ENCODE data around the gene BRF1. TPM values are rescaled to one million over a fixed set of nuclear protein-coding genes. Genes with fewer than 3 reads are reported as not detected.
A peak's percentile ranks its signal among the peaks of the same experiment; 100 is the strongest.

The BRF1 gene
- total and polyA plus RNA-seq, 9 donors, result 20.4 to 47.3 (median 37.1) TPM

DNA sequence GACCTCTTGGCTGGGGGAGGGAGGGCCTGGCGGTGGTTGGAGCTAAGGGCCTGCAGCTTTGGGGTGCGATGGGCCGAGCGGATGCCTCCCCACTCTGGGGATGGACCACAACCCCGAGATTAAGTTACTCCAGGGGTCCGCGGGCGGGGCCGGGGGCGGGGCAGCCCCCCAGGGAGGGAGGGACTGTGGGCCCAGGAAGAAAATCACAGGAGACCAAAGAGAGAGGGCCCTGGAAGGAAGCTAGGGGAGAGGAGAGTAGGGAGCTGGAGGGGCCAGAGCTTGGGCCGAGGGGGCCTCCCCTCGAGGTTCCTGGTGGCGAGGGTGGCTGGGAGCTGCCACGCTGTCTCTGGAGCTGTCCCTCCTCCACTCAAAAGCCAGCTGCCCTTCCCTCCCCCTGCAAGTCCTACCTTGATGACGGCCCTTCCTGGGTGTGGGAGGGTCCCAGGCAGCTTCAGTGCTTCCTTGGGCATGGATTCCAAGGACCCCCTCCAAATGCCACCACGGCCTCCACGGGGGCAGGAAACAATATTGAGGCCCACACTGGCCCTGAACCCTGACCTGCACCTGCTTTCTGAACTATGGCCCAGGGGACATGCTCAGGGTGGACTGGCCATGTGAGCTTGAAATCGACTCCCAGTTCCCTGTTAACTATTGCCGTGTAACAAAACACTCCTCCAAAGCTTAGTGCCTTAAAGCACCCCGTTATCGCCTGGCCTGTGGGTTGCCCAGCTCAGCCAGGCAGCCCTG lies 119.1 kb downstream of the BRF1 start:
- Histone ChIP-seq H3K36me3 (no peaks in the 10 kb centered on the region), H3K4me1 (ENCODE audit: insufficient read depth) (peaks cover 2% of the 10 kb centered on the region), H3K27me3 (no peaks in the 10 kb centered on the region), H3K9me3 (no peaks in the 10 kb centered on the region), H3K4me3 (peak overlapping the region; percentile 47), H3K27ac (no peak overlapping the region)
- 35 to 40% (median 39%) methylated on average over 19 to 21 of the region's 21 CpGs for WGBS, 3 donors
- intact Hi-C loops (cut with DNase I), result no loop called here
- TF ChIP-seq EP300 (IDR thresholded peaks at IDR 0.05), result no peak
- no peak for TF ChIP-seq POLR2A (IDR thresholded peaks at IDR 0.05)
- TF ChIP-seq, protein P1, sequence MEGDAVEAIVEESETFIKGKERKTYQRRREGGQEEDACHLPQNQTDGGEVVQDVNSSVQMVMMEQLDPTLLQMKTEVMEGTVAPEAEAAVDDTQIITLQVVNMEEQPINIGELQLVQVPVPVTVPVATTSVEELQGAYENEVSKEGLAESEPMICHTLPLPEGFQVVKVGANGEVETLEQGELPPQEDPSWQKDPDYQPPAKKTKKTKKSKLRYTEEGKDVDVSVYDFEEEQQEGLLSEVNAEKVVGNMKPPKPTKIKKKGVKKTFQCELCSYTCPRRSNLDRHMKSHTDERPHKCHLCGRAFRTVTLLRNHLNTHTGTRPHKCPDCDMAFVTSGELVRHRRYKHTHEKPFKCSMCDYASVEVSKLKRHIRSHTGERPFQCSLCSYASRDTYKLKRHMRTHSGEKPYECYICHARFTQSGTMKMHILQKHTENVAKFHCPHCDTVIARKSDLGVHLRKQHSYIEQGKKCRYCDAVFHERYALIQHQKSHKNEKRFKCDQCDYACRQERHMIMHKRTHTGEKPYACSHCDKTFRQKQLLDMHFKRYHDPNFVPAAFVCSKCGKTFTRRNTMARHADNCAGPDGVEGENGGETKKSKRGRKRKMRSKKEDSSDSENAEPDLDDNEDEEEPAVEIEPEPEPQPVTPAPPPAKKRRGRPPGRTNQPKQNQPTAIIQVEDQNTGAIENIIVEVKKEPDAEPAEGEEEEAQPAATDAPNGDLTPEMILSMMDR (IDR thresholded peaks at IDR 0.05), result no peak
- DNase-seq, result no peak

DNA sequence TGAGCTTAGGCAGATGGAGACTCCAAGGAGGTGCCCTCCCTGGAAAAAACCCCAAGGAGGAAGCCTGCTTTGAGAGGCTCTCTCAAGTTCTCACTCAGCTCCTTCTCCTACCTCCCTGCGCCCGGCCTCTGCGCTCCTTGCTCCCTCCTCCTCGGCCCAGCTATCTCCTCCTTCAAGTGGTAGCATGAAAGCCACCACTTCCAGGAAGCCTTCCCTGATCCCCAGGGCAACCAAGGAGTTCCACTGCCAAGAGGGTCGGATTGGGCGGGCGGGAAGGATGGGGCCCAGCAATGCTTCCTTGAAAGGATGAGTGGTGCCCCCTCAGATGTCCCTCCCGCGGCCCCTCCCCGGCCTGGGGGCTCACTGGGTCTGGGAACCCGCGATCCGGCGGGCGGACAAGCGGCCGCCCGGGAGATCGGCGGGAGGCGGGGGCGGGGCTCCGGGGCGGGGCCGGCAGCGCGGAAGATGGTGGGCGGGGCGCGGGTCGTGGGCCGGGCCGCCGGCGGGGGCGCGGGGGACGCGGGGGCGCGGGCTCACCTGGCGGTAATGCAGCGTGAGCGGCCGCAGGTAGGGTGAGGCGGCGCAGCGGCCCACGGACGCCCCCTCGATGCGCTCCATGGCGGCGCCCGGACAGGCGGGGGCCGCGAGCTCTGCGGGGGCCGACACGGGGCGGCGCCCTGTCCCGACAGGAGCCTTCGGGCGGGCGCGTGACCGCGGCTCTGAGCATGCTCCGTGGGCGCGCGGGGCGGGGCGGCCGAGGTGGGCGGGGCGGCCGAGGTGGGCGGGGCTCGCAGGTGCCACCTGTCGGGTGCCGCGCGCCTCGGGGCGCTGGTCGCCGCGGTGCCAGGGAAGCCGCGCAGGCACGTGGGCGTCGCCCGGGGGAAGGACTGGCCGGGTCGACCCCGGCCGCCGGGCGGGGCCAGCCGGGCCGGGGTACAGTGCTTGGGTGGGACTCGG lies 119.9 kb downstream of the BRF1 start, which contains the start of gene NUDT14:
Gene NUDT14 (minus strand): TSS at position 721 of the 957 bp plus-strand sequence. CDS start 103 bp downstream, at position 618.
- no peak within 1 kb of the TSS for H3K27ac ChIP-seq
- WGBS, 3 donors, result 1 to 2% (median 1%) methylated on average over 46 to 105 of the region's 106 CpGs
- no peaks in the 10 kb centered on the region for H3K27me3 ChIP-seq
- no peaks in the 10 kb centered on the region for H3K36me3 ChIP-seq
- intact Hi-C loops (cut with DNase I), result no loop called here
- H3K4me1 ChIP-seq (ENCODE audit: insufficient read depth), result peaks cover 2% of the 10 kb centered on the region
- peak within 1 kb of the TSS; percentile 47 for H3K4me3 ChIP-seq
- no peaks in the 10 kb centered on the region for H3K9me3 ChIP-seq
- peak; percentile 58 to 80 (median 70) for DNase-seq
- no peak for TF ChIP-seq EP300 (IDR thresholded peaks at IDR 0.05)

DNA sequence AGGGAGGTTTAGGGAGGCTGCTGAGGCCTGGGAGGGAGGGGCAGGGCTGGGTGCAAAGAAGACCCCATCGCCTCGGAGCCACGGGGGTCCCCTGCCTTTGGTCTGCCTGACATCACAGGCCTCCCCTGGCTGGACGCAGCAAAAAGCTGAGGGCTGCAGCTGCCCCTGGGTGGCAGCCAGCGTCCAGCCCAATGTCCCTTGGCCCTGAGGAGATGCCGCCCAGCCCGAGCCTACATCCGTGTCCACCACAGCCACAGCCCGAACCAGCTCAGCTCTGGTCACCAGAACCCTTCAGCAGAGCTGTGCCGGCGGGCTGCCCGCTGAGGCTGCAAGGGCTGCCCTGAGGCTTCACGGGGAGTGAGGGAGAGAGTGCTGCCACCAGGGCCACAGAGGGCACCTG lies 121.6 kb downstream of the BRF1 start:
- intact Hi-C loops (cut with DNase I), result no loop called here
- TF ChIP-seq POLR2A (IDR thresholded peaks at IDR 0.05) (no peak), EP300 (IDR thresholded peaks at IDR 0.05) (no peak)
- TF ChIP-seq, protein P1 (IDR thresholded peaks at IDR 0.05), result no peak
- 86 to 92% (median 89%) methylated on average over 13 of the region's 13 CpGs for WGBS, 3 donors
- no peak overlapping the region for H3K27ac ChIP-seq
- no peaks in the 10 kb centered on the region for H3K36me3 ChIP-seq
- peaks cover 2% of the 10 kb centered on the region for H3K4me1 ChIP-seq (ENCODE audit: insufficient read depth)
- H3K9me3 ChIP-seq, result no peaks in the 10 kb centered on the region
- no peaks in the 10 kb centered on the region for H3K27me3 ChIP-seq
- no peak for DNase-seq
- H3K4me3 ChIP-seq, result no peak overlapping the region

DNA sequence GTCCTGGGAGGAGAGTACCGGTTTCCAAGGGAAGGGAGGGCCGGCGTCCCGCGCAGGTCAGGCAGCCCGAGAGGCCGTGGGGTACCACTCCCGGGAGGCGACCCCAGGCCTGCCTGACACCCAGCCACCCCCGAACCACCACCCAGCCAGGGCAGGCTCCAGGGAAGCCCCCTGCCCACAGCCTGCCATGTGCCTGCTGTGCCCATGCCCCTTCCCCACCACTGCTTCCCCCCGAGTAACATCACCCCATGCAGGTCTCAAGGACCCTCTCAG lies 122.0 kb downstream of the BRF1 start:
- intact Hi-C loops (cut with DNase I), result no loop called here
- Histone ChIP-seq H3K4me3 (no peak overlapping the region), H3K27me3 (no peaks in the 10 kb centered on the region), H3K27ac (no peak overlapping the region), H3K36me3 (no peaks in the 10 kb centered on the region), H3K9me3 (no peaks in the 10 kb centered on the region), H3K4me1 (ENCODE audit: insufficient read depth) (peaks cover 2% of the 10 kb centered on the region)
- TF ChIP-seq, protein P1 (IDR thresholded peaks at IDR 0.05), result no peak
- TF ChIP-seq EP300 (IDR thresholded peaks at IDR 0.05) (no peak), POLR2A (IDR thresholded peaks at IDR 0.05) (no peak)
- 89 to 93% (median 92%) methylated on average over 11 of the region's 11 CpGs for WGBS, 3 donors
- DNase-seq, result no peak

Measured in ovary (tissue), 9 donors.